HUES64 (cell line): ENCODE results near the gene ZNF292.
"Not testable (repeated sequence)": the region's sequence is repeated elsewhere in the genome, so short reads cannot be mapped to it uniquely, and the experiment has no call there.

Experiments used
- H3K27ac ChIP-seq: 2 replicates; pipeline ENCODE4 v1.7.0; 2013; ENCODE audit warnings: low read depth, low read length, inconsistent platforms
- H3K27me3 ChIP-seq: 2 replicates; pipeline ENCODE4 v1.6.1; 2013; ENCODE audit warnings: mild to moderate bottlenecking, low read length; ENCODE audit not compliant: insufficient read depth
- H3K36me3 ChIP-seq: 2 replicates; pipeline ENCODE4 v1.6.1; 2013; ENCODE audit warnings: mild to moderate bottlenecking, low read length; ENCODE audit not compliant: insufficient read depth
- H3K4me1 ChIP-seq: 2 replicates; pipeline ENCODE4 v1.6.1; 2013; ENCODE audit warnings: mild to moderate bottlenecking, low read length, moderate library complexity; ENCODE audit not compliant: insufficient read depth
- H3K4me3 ChIP-seq: 2 replicates; pipeline ENCODE4 v1.5.1; 2013; ENCODE audit warnings: mild to moderate bottlenecking, low read length, moderate library complexity
- H3K9ac ChIP-seq: 2 replicates; pipeline ENCODE4 v1.6.1; 2013; ENCODE audit warnings: mild to moderate bottlenecking, low read depth, low read length
- H3K9me3 ChIP-seq: 2 replicates; pipeline ENCODE4 v1.6.1; 2013; ENCODE audit warnings: low read depth, low read length; ENCODE audit not compliant: insufficient read depth
- WGBS: fragments of 150-250, 120-280 bp; methylation state at CpG from one replicate; pipeline ENCODE4 v1.1.7; 2013; ENCODE audit warnings: missing lambda C conversion rate; 5-methylcytosine and 5-hydroxymethylcytosine counted together

Gene ZNF292

GRCh38 chr6:87184762-87185250 lies 29.4 kb downstream of the ZNF292 start:
- H3K9ac ChIP-seq: no peak overlapping the region
- peaks cover 17% of the 10 kb centered on the region for H3K36me3 ChIP-seq
- H3K9me3 ChIP-seq: no peaks in the 10 kb centered on the region
- H3K4me3 ChIP-seq: no peak overlapping the region
- H3K27me3 ChIP-seq: no peaks in the 10 kb centered on the region
- 90% methylated on average over 2 of the region's 2 CpGs for WGBS
- H3K4me1 ChIP-seq: peaks cover 45% of the 10 kb centered on the region
- H3K27ac ChIP-seq: no peak overlapping the region

GRCh38 chr6:87196275-87196842 lies 41.0 kb downstream of the ZNF292 start:
- Histone ChIP-seq H3K27ac (no peak overlapping the region), H3K9me3 (no peaks in the 10 kb centered on the region), H3K27me3 (no peaks in the 10 kb centered on the region), H3K9ac (no peak overlapping the region), H3K36me3 (no peaks in the 10 kb centered on the region), H3K4me1 (no peaks in the 10 kb centered on the region; the same call in 1 of the 2 replicates), H3K4me3 (no peak overlapping the region)
- WGBS: 92% methylated on average over 1 of the region's 1 CpG

- H3K9ac ChIP-seq: no peak overlapping the region
- no peak overlapping the region for H3K4me3 ChIP-seq
- no peaks in the 10 kb centered on the region for H3K9me3 ChIP-seq
- H3K27ac ChIP-seq: no peak overlapping the region
- 100% methylated on average over 2 of the region's 3 CpGs for WGBS
- no peaks in the 10 kb centered on the region for H3K36me3 ChIP-seq
- peaks cover 7% of the 10 kb centered on the region for H3K4me1 ChIP-seq
- no peaks in the 10 kb centered on the region for H3K27me3 ChIP-seq
These were observed 42.2 kb downstream of the ZNF292 start for GRCh38 chr6:87197547-87197946.

- WGBS: 96% methylated on average over 13 of the region's 15 CpGs
- H3K27me3 ChIP-seq, H3K4me3 ChIP-seq, H3K9ac ChIP-seq, H3K36me3 ChIP-seq, H3K9me3 ChIP-seq, H3K27ac ChIP-seq: not testable (repeated sequence)
- H3K4me1 ChIP-seq: peaks cover 13% of the 10 kb centered on the region
These were observed 42.9 kb downstream of the ZNF292 start for GRCh38 chr6:87198022-87198810.

- H3K27me3 ChIP-seq: no peaks in the 10 kb centered on the region
- WGBS: 95% methylated on average over 1 of the region's 1 CpG
- H3K9me3 ChIP-seq: no peaks in the 10 kb centered on the region
- H3K27ac ChIP-seq: no peak overlapping the region
- H3K4me1 ChIP-seq: peaks cover 17% of the 10 kb centered on the region
- no peaks in the 10 kb centered on the region for H3K36me3 ChIP-seq
- no peak overlapping the region for H3K9ac ChIP-seq
- no peak overlapping the region for H3K4me3 ChIP-seq
These were observed 44.4 kb downstream of the ZNF292 start for GRCh38 chr6:87199787-87200186.

GRCh38 chr6:87200469-87201175 lies 45.3 kb downstream of the ZNF292 start:
- Histone ChIP-seq H3K4me1 (peaks cover 23% of the 10 kb centered on the region), H3K27ac (no peak overlapping the region), H3K36me3 (no peaks in the 10 kb centered on the region), H3K27me3 (no peaks in the 10 kb centered on the region), H3K9ac (no peak overlapping the region), H3K4me3 (no peak overlapping the region), H3K9me3 (no peaks in the 10 kb centered on the region)
- 94% methylated on average over 4 of the region's 4 CpGs for WGBS

GRCh38 chr6:87203448-87204023 lies 48.2 kb downstream of the ZNF292 start:
- Histone ChIP-seq H3K4me1 (peaks cover 52% of the 10 kb centered on the region), H3K27ac (no peak overlapping the region), H3K9ac (no peak overlapping the region), H3K4me3 (no peak overlapping the region), H3K36me3 (peaks cover 8% of the 10 kb centered on the region), H3K27me3 (no peaks in the 10 kb centered on the region), H3K9me3 (no peaks in the 10 kb centered on the region)
- 82% methylated on average over 4 of the region's 4 CpGs for WGBS

- Histone ChIP-seq H3K9me3 (no peaks in the 10 kb centered on the region), H3K27ac (peak overlapping the region; percentile 66), H3K36me3 (peaks cover 16% of the 10 kb centered on the region), H3K4me1 (peaks cover 97% of the 10 kb centered on the region), H3K27me3 (no peaks in the 10 kb centered on the region), H3K9ac (no peak overlapping the region; the same call in 1 of the 2 replicates), H3K4me3 (no peak overlapping the region)
- WGBS: 84% methylated on average over 3 of the region's 3 CpGs
These were observed 54.4 kb downstream of the ZNF292 start for GRCh38 chr6:87209812-87210211.

- 33% methylated on average over 1 of the region's 1 CpG for WGBS
- H3K9me3 ChIP-seq: no peaks in the 10 kb centered on the region
- H3K4me3 ChIP-seq: no peak overlapping the region
- peaks cover 20% of the 10 kb centered on the region for H3K36me3 ChIP-seq
- H3K27ac ChIP-seq: peak overlapping the region; percentile 55; the same call in 1 of the 2 replicates
- H3K4me1 ChIP-seq: peaks cover 90% of the 10 kb centered on the region
- H3K27me3 ChIP-seq: no peaks in the 10 kb centered on the region
- no peak overlapping the region for H3K9ac ChIP-seq
These were observed 55.6 kb downstream of the ZNF292 start for GRCh38 chr6:87210979-87211378.

GRCh38 chr6:87212596-87212995 lies 57.2 kb downstream of the ZNF292 start:
- Histone ChIP-seq H3K9ac (no peak overlapping the region), H3K27ac (0 out of 2 replicates have a peak overlapping the region, but pooled peaks have one; percentile 16), H3K9me3 (no peaks in the 10 kb centered on the region), H3K4me1 (peaks cover 74% of the 10 kb centered on the region), H3K4me3 (no peak overlapping the region), H3K36me3 (peaks cover 31% of the 10 kb centered on the region), H3K27me3 (no peaks in the 10 kb centered on the region)

GRCh38 chr6:87213364-87213763 lies 58.0 kb downstream of the ZNF292 start:
- Histone ChIP-seq H3K27ac (0 out of 2 replicates have a peak overlapping the region, but pooled peaks have one; percentile 26), H3K4me1 (peaks cover 67% of the 10 kb centered on the region), H3K36me3 (peaks cover 39% of the 10 kb centered on the region), H3K9me3 (no peaks in the 10 kb centered on the region), H3K27me3 (no peaks in the 10 kb centered on the region), H3K9ac (no peak overlapping the region), H3K4me3 (no peak overlapping the region)
- whole genome bisulfite sequencing: 91% methylated on average over 5 of the region's 5 CpGs
